H9 (cell line): ENCODE measurements around the gene WDPCP. TPM values are rescaled to one million over a fixed set of nuclear protein-coding genes. Genes with fewer than 3 reads are reported as not detected.

Experiments
- DNase-seq: peaks from one replicate; pipeline ENCODE4 v3.0.0-alpha.2; 2017
- H2AFZ ChIP-seq: one replicate; pipeline ENCODE4 v1.6.1; 2013; ENCODE audit warnings: mild to moderate bottlenecking, low read length, control low read depth, moderate library complexity
- H2AK5ac ChIP-seq: 2 replicates; pipeline ENCODE4 v1.6.1; 2013; ENCODE audit warnings: low read length, control low read depth, mixed read lengths; ENCODE audit not compliant: insufficient read length
- H2BK120ac ChIP-seq: one replicate; pipeline ENCODE4 v1.6.1; 2013; ENCODE audit warnings: low read depth, mild to moderate bottlenecking, low read length, control low read depth, inconsistent platforms; ENCODE audit not compliant: poor library complexity, severe bottlenecking
- H2BK12ac ChIP-seq: 2 replicates; pipeline ENCODE4 v1.6.1; 2013; ENCODE audit warnings: low read length, control low read depth, mixed read lengths, low read depth; ENCODE audit not compliant: insufficient read length
- H2BK15ac ChIP-seq: 2 replicates; pipeline ENCODE4 v1.6.1; 2013; ENCODE audit warnings: low read depth, low read length, control low read depth
- H2BK20ac ChIP-seq: one replicate; pipeline ENCODE4 v1.6.1; 2013; ENCODE audit warnings: low read depth, mild to moderate bottlenecking, low read length, control low read depth, inconsistent platforms; ENCODE audit not compliant: poor library complexity, severe bottlenecking
- H2BK5ac ChIP-seq: 2 replicates; pipeline ENCODE4 v1.6.1; 2013; ENCODE audit warnings: low read length, control low read depth, mixed read lengths; ENCODE audit not compliant: insufficient read length
- H3K14ac ChIP-seq: 2 replicates; pipeline ENCODE4 v1.6.1; 2013; ENCODE audit warnings: low read length, control low read depth; ENCODE audit not compliant: insufficient read depth
- H3K18ac ChIP-seq: 2 replicates; pipeline ENCODE4 v1.6.1; 2013; ENCODE audit warnings: low read depth, mild to moderate bottlenecking, mixed read lengths, low read length, control low read depth; ENCODE audit not compliant: insufficient read length
- H3K23ac ChIP-seq: 2 replicates; pipeline ENCODE4 v1.6.1; 2013; ENCODE audit warnings: low read length, control low read depth, mixed read lengths, low read depth; ENCODE audit not compliant: insufficient read length
- H3K23me2 ChIP-seq: 2 replicates; pipeline ENCODE4 v1.6.1; 2013; ENCODE audit warnings: low read depth, mild to moderate bottlenecking, mixed read lengths, low read length, control low read depth; ENCODE audit not compliant: insufficient read length, poor library complexity, severe bottlenecking
- H3K27ac ChIP-seq: 2 replicates; pipeline ENCODE4 v1.5.1; 2013; ENCODE audit warnings: low read length, control low read depth, mixed read lengths, low read depth; ENCODE audit not compliant: insufficient read length
- H3K27me3 ChIP-seq: 2 replicates; pipeline ENCODE4 v1.6.1; 2013; ENCODE audit warnings: low read length, control low read depth, inconsistent platforms; ENCODE audit not compliant: insufficient read depth
- H3K4ac ChIP-seq: 2 replicates; pipeline ENCODE4 v1.6.1; 2013; ENCODE audit warnings: low read depth, mild to moderate bottlenecking, control low read depth, inconsistent platforms, low read length, moderate library complexity
- H3K4me1 ChIP-seq: 2 replicates; pipeline ENCODE4 v1.6.1; 2013; ENCODE audit warnings: low read length, control low read depth, inconsistent platforms; ENCODE audit not compliant: insufficient read depth
- H3K4me2 ChIP-seq: 2 replicates; pipeline ENCODE4 v1.6.1; 2013; ENCODE audit warnings: low read length, control low read depth, mixed read lengths; ENCODE audit not compliant: insufficient read length, insufficient read depth
- H3K56ac ChIP-seq: 2 replicates; pipeline ENCODE4 v1.6.1; 2013; ENCODE audit warnings: low read depth, mild to moderate bottlenecking, mixed read lengths, low read length, control low read depth; ENCODE audit not compliant: insufficient read length
- H3K79me1 ChIP-seq: 2 replicates; pipeline ENCODE4 v1.6.1; 2013; ENCODE audit warnings: low read depth, mild to moderate bottlenecking, moderate library complexity, low read length, control low read depth, inconsistent platforms; ENCODE audit not compliant: insufficient read depth, poor library complexity, severe bottlenecking
- H3K79me2 ChIP-seq: 2 replicates; pipeline ENCODE4 v1.6.1; 2013; ENCODE audit warnings: low read length, control low read depth, inconsistent platforms; ENCODE audit not compliant: insufficient read depth
- H3K9ac ChIP-seq: 2 replicates; pipeline ENCODE4 v1.6.1; 2013; ENCODE audit warnings: low read length, control low read depth, mixed read lengths; ENCODE audit not compliant: insufficient read length; ENCODE audit errors: extremely low read depth
- H3K9me3 ChIP-seq: one replicate; pipeline ENCODE4 v1.6.1; 2013; ENCODE audit warnings: low read depth, low read length, inconsistent platforms; ENCODE audit not compliant: control insufficient read depth
- H3T11ph ChIP-seq: one replicate; pipeline ENCODE4 v1.6.1; 2013; ENCODE audit warnings: mild to moderate bottlenecking, low read length, control low read depth, inconsistent platforms
- H4K20me1 ChIP-seq: one replicate; pipeline ENCODE4 v1.6.1; 2013; ENCODE audit not compliant: control insufficient read depth, insufficient read length, insufficient read depth
- H4K5ac ChIP-seq: 2 replicates; pipeline ENCODE4 v1.6.1; 2013; ENCODE audit warnings: low read depth, mild to moderate bottlenecking, mixed read lengths, low read length, control low read depth; ENCODE audit not compliant: insufficient read length
- H4K8ac ChIP-seq: replicated peaks from 2 replicates; pipeline ENCODE4 v1.6.1; 2013; ENCODE audit warnings: low read length, control low read depth, mixed read lengths, low read depth; ENCODE audit not compliant: insufficient read length
- H4K91ac ChIP-seq: 2 replicates; pipeline ENCODE4 v1.6.1; 2013; ENCODE audit warnings: low read depth, mild to moderate bottlenecking, moderate library complexity, mixed read lengths, low read length, control low read depth; ENCODE audit not compliant: insufficient read length
- H3K27ac Mint-ChIP-seq, 3 experiments: 2 replicates in 2 of 3; 3 replicates in 1 of 3; pipeline ENCODE4 v1.8.0; 2020 to 2021; ENCODE audit warnings: mixed read lengths in 3 of 3, mild to moderate bottlenecking in 1 of 3, moderate library complexity in 1 of 3
- H3K27me3 Mint-ChIP-seq: 2 replicates; pipeline ENCODE4 v1.8.0; 2021; ENCODE audit warnings: low read depth, mild to moderate bottlenecking, moderate library complexity, mixed read lengths
- H3K36me3 Mint-ChIP-seq, 3 experiments: 2 replicates in 2 of 3; 3 replicates in 1 of 3; pipeline ENCODE4 v1.8.0; 2020 to 2021; ENCODE audit warnings: low read depth in 3 of 3, mixed read lengths in 3 of 3; ENCODE audit not compliant: insufficient read depth in 1 of 3
- H3K4me1 Mint-ChIP-seq, 2 experiments: 2 replicates each; pipeline ENCODE4 v1.8.0; 2020; ENCODE audit warnings: mixed read lengths in 2 of 2
- H3K4me3 Mint-ChIP-seq, 2 experiments: 2 replicates in 1 of 2; 3 replicates in 1 of 2; pipeline ENCODE4 v1.8.0; 2020 to 2021; ENCODE audit warnings: mild to moderate bottlenecking in 2 of 2, mixed read lengths in 2 of 2, moderate library complexity in 1 of 2
- H3K9me3 Mint-ChIP-seq, 2 experiments: 2 replicates in 1 of 2; 3 replicates in 1 of 2; pipeline ENCODE4 v1.8.0; 2020; ENCODE audit warnings: mild to moderate bottlenecking in 2 of 2, mixed read lengths in 2 of 2, moderate library complexity in 1 of 2
- CTCF ChIP-seq: fragments of 200-600 bp; sonication (generic); conservative IDR thresholded peaks from 3 replicates; pipeline ENCODE4 v1.8.0; 2021; ENCODE audit warnings: antibody characterized with exemption, mild to moderate bottlenecking
- WGBS: extraction: QIAGEN DNeasy Blood & Tissue Kit; methylation state at CpG from one replicate; pipeline ENCODE4 v1.1.7; 2013; ENCODE audit warnings: missing lambda C conversion rate, low lambda C conversion rate, mixed read lengths; ENCODE audit not compliant: insufficient read length; ENCODE audit errors: extremely low coverage; 5-methylcytosine and 5-hydroxymethylcytosine counted together
- total RNA-seq: library from RNA; stranded (reverse); gene quantifications from 2 replicates; pipeline ENCODE4 v1.2.1, GENCODE V29; 2021

The WDPCP gene
- total RNA-seq, 1 experiment from 2014 or later: 22.4 TPM

GRCh38 chr2:63071664-63072063 lies 516.6 kb downstream of the WDPCP start:
- Histone ChIP-seq H3K27me3 (no peaks in the 10 kb centered on the region), H3K4me2 (no peak overlapping the region), H2BK120ac (no peak overlapping the region), H4K91ac (no peak overlapping the region), H2BK12ac (no peak overlapping the region), H3K79me1 (no peaks in the 10 kb centered on the region), H3K23ac (no peak overlapping the region), H2AK5ac (no peak overlapping the region), H2BK5ac (no peak overlapping the region), H3K23me2 (no peaks in the 10 kb centered on the region), H3K18ac (no peak overlapping the region), H4K5ac (no peak overlapping the region), H3K56ac (no peak overlapping the region), H4K8ac (no peak overlapping the region), H3K9me3 (no peaks in the 10 kb centered on the region), H2BK15ac (no peak overlapping the region), H3K4me1 (no peaks in the 10 kb centered on the region), H3K9ac (no peak overlapping the region), H3K4ac (no peak overlapping the region), H2BK20ac (no peak overlapping the region), H2AFZ (no peak overlapping the region), H3T11ph (no peak overlapping the region), H3K27ac (no peak overlapping the region), H3K79me2 (no peaks in the 10 kb centered on the region), H4K20me1 (no peaks in the 10 kb centered on the region), H3K14ac (no peak overlapping the region)
- Mint-ChIP-seq H3K9me3 (no peaks in the 10 kb centered on the region; a peak in 1 of 5 replicates), H3K4me1 (peaks cover 0 to under 1% of the 10 kb centered on the region in 2 experiments; a peak in 1 of 4 replicates), H3K36me3 (no peaks in the 10 kb centered on the region), H3K27ac (no peak overlapping the region), H3K4me3 (no peak overlapping the region), H3K27me3 (peaks cover 18% of the 10 kb centered on the region)
- no peak for DNase-seq
- no CpG with 5 or more reads among the region's 2 CpGs for WGBS
- no peak for TF ChIP-seq CTCF

Other genes starting within 250 kb of the WDPCP start
- gene MDH1, start 486 bp upstream of the WDPCP start, total RNA-seq: 317 and 324 TPM in 2 replicates